Thyroid gland (tissue), 4 donors: ENCODE measurements around the gene SFRP5.

Experiments used
- CTCF ChIP-seq, 6 experiments: fragments of 200-600 bp in 3 of 6; fragments of 450-650 bp in 3 of 6; sonication (generic) in 3 of 6; IDR thresholded peaks; one replicate each; pipeline ENCODE4 v1.5.1; 2016 to 2019; ENCODE audit warnings: antibody characterized with exemption in 6 of 6, mild to moderate bottlenecking in 2 of 6, inconsistent platforms in 1 of 6, moderate library complexity in 1 of 6
- POLR2A ChIP-seq, 2 donors: fragments of 450-650 bp; IDR thresholded peaks; one replicate each; pipeline ENCODE4 v1.6.1; 2017; ENCODE audit warnings: antibody characterized with exemption in 2 of 2, mild to moderate bottlenecking in 2 of 2, moderate library complexity in 1 of 2

- TF ChIP-seq CTCF (IDR thresholded peaks at IDR 0.05) (no peak), POLR2A (IDR thresholded peaks at IDR 0.05) (no peak)
Measured at GRCh38 chr10:97814996-97815395, 43.2 kb upstream of the SFRP5 start.
